GM06990 (cell line): ENCODE data around the gene FOXN4.

Source experiments
- DNase-seq: peaks from one replicate; pipeline ENCODE4 v3.0.0-alpha.2; 2011; ENCODE audit not compliant: insufficient read length; ENCODE audit errors: extremely low read depth
- H3K27me3 ChIP-seq: replicated peaks from 2 replicates; pipeline ENCODE4 v1.6.0; 2011; ENCODE audit warnings: low read length; ENCODE audit not compliant: control insufficient read depth, insufficient read depth
- H3K36me3 ChIP-seq: 2 replicates; pipeline ENCODE4 v1.5.1; 2011; ENCODE audit warnings: low read length; ENCODE audit not compliant: control insufficient read depth, insufficient read depth
- H3K4me3 ChIP-seq: replicated peaks from 2 replicates; pipeline ENCODE4 v1.5.1; 2011; ENCODE audit warnings: low read depth, mild to moderate bottlenecking, control low read depth, low read length
- TF ChIP-seq, protein P1 (sequence below): IDR thresholded peaks from 2 replicates; pipeline ENCODE4 v1.5.1; 2011; ENCODE audit warnings: low read length, control low read depth, mild to moderate bottlenecking, inconsistent platforms; ENCODE audit not compliant: insufficient read depth, poor library complexity, severe bottlenecking

The FOXN4 gene

DNA sequence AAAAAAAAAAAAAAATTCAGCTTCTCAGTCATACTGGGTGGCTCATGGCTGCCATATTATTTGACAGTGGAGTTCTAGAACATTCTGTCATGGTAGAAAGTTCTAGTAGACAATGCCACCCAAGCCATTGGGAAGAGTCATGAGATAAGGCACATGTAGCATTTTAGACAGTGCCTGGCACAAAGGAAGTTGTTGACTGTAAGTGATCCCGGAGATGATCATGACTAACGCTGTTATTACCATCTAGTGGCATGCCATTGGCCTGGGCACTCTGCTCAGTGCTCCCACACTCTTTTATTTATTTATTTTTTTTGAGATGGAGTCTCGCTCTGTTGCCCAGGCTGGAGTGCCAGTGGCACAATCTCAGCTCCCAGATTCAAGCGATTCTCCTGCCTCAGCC is 80.4 kb downstream of the FOXN4 start:
- Histone ChIP-seq H3K36me3 (no peaks in the 10 kb centered on the region), H3K4me3 (no peak overlapping the region), H3K27me3 (no peaks in the 10 kb centered on the region)
- TF ChIP-seq, protein P1, sequence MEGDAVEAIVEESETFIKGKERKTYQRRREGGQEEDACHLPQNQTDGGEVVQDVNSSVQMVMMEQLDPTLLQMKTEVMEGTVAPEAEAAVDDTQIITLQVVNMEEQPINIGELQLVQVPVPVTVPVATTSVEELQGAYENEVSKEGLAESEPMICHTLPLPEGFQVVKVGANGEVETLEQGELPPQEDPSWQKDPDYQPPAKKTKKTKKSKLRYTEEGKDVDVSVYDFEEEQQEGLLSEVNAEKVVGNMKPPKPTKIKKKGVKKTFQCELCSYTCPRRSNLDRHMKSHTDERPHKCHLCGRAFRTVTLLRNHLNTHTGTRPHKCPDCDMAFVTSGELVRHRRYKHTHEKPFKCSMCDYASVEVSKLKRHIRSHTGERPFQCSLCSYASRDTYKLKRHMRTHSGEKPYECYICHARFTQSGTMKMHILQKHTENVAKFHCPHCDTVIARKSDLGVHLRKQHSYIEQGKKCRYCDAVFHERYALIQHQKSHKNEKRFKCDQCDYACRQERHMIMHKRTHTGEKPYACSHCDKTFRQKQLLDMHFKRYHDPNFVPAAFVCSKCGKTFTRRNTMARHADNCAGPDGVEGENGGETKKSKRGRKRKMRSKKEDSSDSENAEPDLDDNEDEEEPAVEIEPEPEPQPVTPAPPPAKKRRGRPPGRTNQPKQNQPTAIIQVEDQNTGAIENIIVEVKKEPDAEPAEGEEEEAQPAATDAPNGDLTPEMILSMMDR = no peak
- no peak for DNase-seq
